CD14-positive monocyte (primary cell): ENCODE results near the gene FBXL17. TPM values are rescaled to one million over a fixed set of nuclear protein-coding genes. Genes with fewer than 3 reads are reported as not detected.

ENCODE experiments used
- DNase-seq, 3 donors: peaks; one replicate each; pipeline ENCODE4 v3.0.0-alpha.2; 2011 to 2022
- H2AFZ ChIP-seq: 2 replicates; pipeline ENCODE4 v1.6.0; 2012; ENCODE audit warnings: mild to moderate bottlenecking, low read depth, low read length, inconsistent platforms; ENCODE audit not compliant: insufficient read depth, poor library complexity, severe bottlenecking
- H3K27ac ChIP-seq, 2 donors: 1 replicate in 1 of 2; 2 replicates in 1 of 2; pipeline ENCODE4 v1.5.1; 2012 to 2013; ENCODE audit warnings: low read length in 2 of 2, control low read depth in 1 of 2, inconsistent platforms in 1 of 2, low read depth in 1 of 2, mild to moderate bottlenecking in 1 of 2
- H3K27me3 ChIP-seq, 2 donors: one replicate each; pipeline versions ENCODE4 v1.6.0 to v1.6.1; 2011 to 2013; ENCODE audit warnings: low read length in 2 of 2; ENCODE audit not compliant: control insufficient read depth in 2 of 2, insufficient read depth in 2 of 2
- H3K36me3 ChIP-seq, 2 donors: replicated peaks in 1 of 2; 1 replicate in 1 of 2; 2 replicates in 1 of 2; pipeline versions ENCODE4 v1.5.1 to v1.6.1; 2012 to 2013; ENCODE audit warnings: low read length in 2 of 2, control low read depth in 1 of 2, inconsistent platforms in 1 of 2, mild to moderate bottlenecking in 1 of 2; ENCODE audit not compliant: insufficient read depth in 2 of 2, control insufficient read depth in 1 of 2
- H3K4me1 ChIP-seq, 2 donors: 1 replicate in 1 of 2; 2 replicates in 1 of 2; pipeline versions ENCODE4 v1.5.1 to v1.6.1; 2012 to 2013; ENCODE audit warnings: low read length in 2 of 2, control low read depth in 1 of 2, inconsistent platforms in 1 of 2, mild to moderate bottlenecking in 1 of 2, moderate library complexity in 1 of 2; ENCODE audit not compliant: insufficient read depth in 2 of 2, control insufficient read depth in 1 of 2
- H3K4me2 ChIP-seq: replicated peaks from 2 replicates; pipeline ENCODE3; 2012; ENCODE audit warnings: low read length, moderate library complexity, mild to moderate bottlenecking; ENCODE audit not compliant: poor library complexity, severe bottlenecking; ENCODE audit errors: extremely low read depth
- H3K4me3 ChIP-seq, 3 experiments: fragments of 200-600 bp in 1 of 3; sonication (generic) in 1 of 3; replicated peaks in 1 of 3; 1 replicate in 2 of 3; 2 replicates in 1 of 3; pipeline ENCODE4 v1.5.1; 2011 to 2013; ENCODE audit warnings: low read length in 3 of 3, mild to moderate bottlenecking in 3 of 3, control low read depth in 2 of 3, low read depth in 2 of 3, inconsistent platforms in 1 of 3, moderate library complexity in 1 of 3
- H3K79me2 ChIP-seq: 2 replicates; pipeline ENCODE4 v1.6.0; 2012; ENCODE audit warnings: mild to moderate bottlenecking, control low read depth, inconsistent platforms, low read length, moderate library complexity; ENCODE audit not compliant: insufficient read depth
- H3K9ac ChIP-seq: 2 replicates; pipeline ENCODE4 v1.6.0; 2017; ENCODE audit warnings: low read length, mild to moderate bottlenecking; ENCODE audit not compliant: insufficient read depth, poor library complexity, severe bottlenecking
- H3K9me3 ChIP-seq, 2 donors: replicated peaks in 1 of 2; 1 replicate in 1 of 2; 2 replicates in 1 of 2; pipeline versions ENCODE4 v1.5.1 to v1.6.1; 2012 to 2013; ENCODE audit warnings: low read length in 2 of 2, control low read depth in 1 of 2; ENCODE audit not compliant: control insufficient read depth in 1 of 2, insufficient read depth in 1 of 2
- H4K20me1 ChIP-seq: 2 replicates; pipeline ENCODE4 v1.6.0; 2012; ENCODE audit warnings: mild to moderate bottlenecking, low read length, control low read depth, moderate library complexity; ENCODE audit not compliant: insufficient read depth
- H3K27ac Mint-ChIP-seq, 7 donors: one replicate each; pipeline ENCODE4 v1.8.0; 2020; ENCODE audit warnings: mild to moderate bottlenecking in 7 of 7, mixed read lengths in 7 of 7, moderate library complexity in 6 of 7, inconsistent platforms in 2 of 7
- H3K27me3 Mint-ChIP-seq, 3 donors: one replicate each; pipeline ENCODE4 v1.8.0; 2021 to 2022; ENCODE audit warnings: low read depth in 3 of 3, mild to moderate bottlenecking in 3 of 3, mixed read lengths in 3 of 3, moderate library complexity in 3 of 3, inconsistent platforms in 1 of 3
- H3K36me3 Mint-ChIP-seq, 2 donors: one replicate each; pipeline ENCODE4 v1.8.0; 2020; ENCODE audit warnings: mixed read lengths in 2 of 2, inconsistent platforms in 1 of 2, mild to moderate bottlenecking in 1 of 2
- H3K4me1 Mint-ChIP-seq: one replicate; pipeline ENCODE4 v1.8.0; 2020; ENCODE audit warnings: mild to moderate bottlenecking, mixed read lengths
- H3K4me3 Mint-ChIP-seq, 2 donors: one replicate each; pipeline ENCODE4 v1.8.0; 2020; ENCODE audit warnings: mild to moderate bottlenecking in 2 of 2, mixed read lengths in 2 of 2, moderate library complexity in 1 of 2
- H3K9me3 Mint-ChIP-seq, 7 donors: one replicate each; pipeline ENCODE4 v1.8.0; 2020 to 2022; ENCODE audit warnings: mixed read lengths in 7 of 7, mild to moderate bottlenecking in 6 of 7, moderate library complexity in 6 of 7, inconsistent platforms in 2 of 7
- CTCF ChIP-seq: fragments of 200-600 bp; IDR thresholded peaks from one replicate; pipeline ENCODE4 v1.8.0; 2022; ENCODE audit warnings: antibody characterized with exemption, mild to moderate bottlenecking
- WGBS: methylation state at CpG from one replicate; pipeline ENCODE4 v1.1.5; 2013; ENCODE audit warnings: missing lambda C conversion rate; ENCODE audit not compliant: insufficient coverage; 5-methylcytosine and 5-hydroxymethylcytosine counted together
- intact Hi-C, 2 donors: fragments of 100-400 bp; cut with micrococcal nuclease; formaldehyde crosslinking; loops; one replicate each; pipeline versions ENCODE4 v1.15.0 to v1.15.1; 2023
- polyA plus RNA-seq, 3 donors: library from polyadenylated mRNA; depleted of rRNA in 1 of 3; unstranded in 2 of 3; stranded (reverse) in 1 of 3; fragments of 300-500 nt in 2 of 3; fragments of >200 nt in 1 of 3; fragmentation: Illumina TruSeq in 2 of 3; gene quantifications; 1 replicate in 2 of 3; 2 replicates in 1 of 3; pipeline ENCODE4 v1.2.3, GENCODE V29; 2012 to 2021

The FBXL17 gene
- polyA plus RNA-seq, 3 donors = 1.5 to 6.6 (median 2.0) TPM

DNA sequence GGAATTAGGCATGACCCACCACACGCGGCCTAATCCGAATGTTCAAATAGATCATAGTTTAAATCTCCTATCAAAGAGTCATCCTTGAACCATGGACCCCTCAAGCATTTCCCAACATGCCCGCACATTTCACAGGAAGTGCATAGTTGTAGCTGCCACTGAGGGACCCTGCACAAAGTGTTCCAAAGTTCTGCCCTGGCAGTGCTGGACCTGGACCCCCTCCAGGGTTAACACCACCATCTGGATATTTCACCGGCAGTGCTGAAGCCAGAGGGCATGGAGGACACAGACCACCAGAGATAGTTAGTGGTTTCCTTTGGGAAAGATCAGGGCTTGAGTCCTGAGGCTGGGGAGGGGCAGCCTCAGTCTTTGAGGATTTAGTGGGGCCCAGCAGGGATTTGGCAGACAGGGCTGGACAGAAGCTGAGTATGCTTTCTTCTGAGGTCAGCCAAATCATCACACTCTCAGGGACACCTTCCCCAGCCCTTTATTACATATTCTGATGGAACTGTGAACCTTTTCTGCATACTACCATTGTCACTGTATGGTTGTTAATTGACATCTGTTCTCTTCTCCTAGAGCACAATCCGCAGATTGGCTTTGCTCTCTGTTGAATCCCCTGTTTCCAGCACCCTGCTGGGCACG lies 567.6 kb downstream of the FBXL17 start:
- WGBS = 100% methylated on average over 3 of the region's 7 CpGs
- Histone ChIP-seq H3K4me3 (no peak overlapping the region), H2AFZ (no peak overlapping the region), H3K9ac (no peak overlapping the region), H3K4me2 (no peak overlapping the region), H3K27ac (no peak overlapping the region), H3K79me2 (no peaks in the 10 kb centered on the region), H3K27me3 (no peaks in the 10 kb centered on the region), H3K4me1 (no peaks in the 10 kb centered on the region), H3K36me3 (no peaks in the 10 kb centered on the region), H4K20me1 (no peaks in the 10 kb centered on the region), H3K9me3 (no peaks in the 10 kb centered on the region)
- no peak for DNase-seq
- Mint-ChIP-seq H3K4me3 (no peak overlapping the region), H3K36me3 (no peaks in the 10 kb centered on the region), H3K27ac (no peak overlapping the region), H3K27me3 (peaks cover 0 to 2% (median 1%) of the 10 kb centered on the region in 3 donors), H3K9me3 (peaks cover 0 to 9% (median 4%) of the 10 kb centered on the region in 7 donors), H3K4me1 (no peaks in the 10 kb centered on the region)
- intact Hi-C loops = no loop called here
- no peak for TF ChIP-seq CTCF

DNA sequence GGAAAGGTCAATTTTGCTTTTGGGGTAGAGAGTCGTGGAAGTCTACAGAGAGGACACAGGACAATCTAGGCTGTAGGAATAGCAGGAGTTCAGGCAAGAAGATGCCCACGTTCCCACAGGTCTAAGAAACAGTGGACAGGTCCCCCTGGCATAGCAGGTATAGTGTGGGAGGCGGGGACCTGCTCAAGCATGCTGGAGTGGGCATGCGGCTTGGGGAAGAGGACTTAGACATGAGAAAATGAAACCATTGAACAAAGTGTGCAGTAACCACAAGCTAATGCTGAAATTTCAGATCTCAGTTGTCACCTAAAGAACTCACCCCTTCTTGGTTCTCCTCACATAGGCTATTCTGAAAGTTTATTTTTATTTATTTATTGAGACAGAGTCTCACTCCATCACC lies 568.3 kb downstream of the FBXL17 start:
- Mint-ChIP-seq H3K4me1 (no peaks in the 10 kb centered on the region), H3K4me3 (no peak overlapping the region), H3K27ac (no peak overlapping the region), H3K27me3 (peaks cover 0 to 2% (median 1%) of the 10 kb centered on the region in 3 donors), H3K36me3 (no peaks in the 10 kb centered on the region), H3K9me3 (peaks cover 0 to 7% (median 3%) of the 10 kb centered on the region in 7 donors)
- Histone ChIP-seq H3K27me3 (no peaks in the 10 kb centered on the region), H3K36me3 (no peaks in the 10 kb centered on the region), H2AFZ (no peak overlapping the region), H3K79me2 (no peaks in the 10 kb centered on the region), H3K4me1 (no peaks in the 10 kb centered on the region), H3K4me3 (no peak overlapping the region), H4K20me1 (no peaks in the 10 kb centered on the region), H3K27ac (no peak overlapping the region), H3K4me2 (no peak overlapping the region), H3K9me3 (no peaks in the 10 kb centered on the region), H3K9ac (no peak overlapping the region)
- intact Hi-C loops = no loop called here
- 92% methylated on average over 1 of the region's 4 CpGs for WGBS
- TF ChIP-seq CTCF = no peak
- no peak for DNase-seq
